Measurements from ENCODE around the gene GRM8.

The GRM8 gene

DNA sequence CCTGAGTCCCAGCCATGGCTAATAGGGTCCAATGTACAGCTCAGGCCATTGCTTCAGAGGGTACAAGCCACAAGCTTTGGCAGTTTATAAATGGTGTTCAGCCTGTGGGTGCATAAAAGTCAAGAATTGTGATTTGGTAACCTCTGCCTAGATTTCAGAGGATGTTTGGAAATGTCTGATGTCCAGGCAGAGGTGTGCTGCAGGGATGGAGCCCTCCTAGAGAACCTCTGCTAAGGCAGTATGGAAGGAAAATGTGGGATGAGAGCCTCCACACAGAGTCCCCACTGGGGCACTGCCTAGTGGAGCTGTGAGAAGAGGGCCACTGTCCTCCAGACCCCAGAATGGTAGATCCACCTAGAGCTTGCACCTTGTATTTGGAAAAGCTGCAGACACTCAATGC lies 779.9 kb downstream of the GRM8 start:
- H3K4me3 ChIP-seq (ENCODE audit: insufficient read length, low read depth), result no peak overlapping the region
- no peaks in the 10 kb centered on the region for H3K27me3 ChIP-seq (ENCODE audit: insufficient read depth, insufficient read length)

GRCh38 chr7:126462405-126462804 lies 790.3 kb downstream of the GRM8 start:
- no peaks in the 10 kb centered on the region for H3K36me3 ChIP-seq (ENCODE audit: insufficient read depth, insufficient read length, low read length)
- H3K4me3 ChIP-seq (ENCODE audit: insufficient read length, low read depth), result no peak overlapping the region
- TF ChIP-seq SUZ12 (IDR thresholded peaks at IDR 0.05; ENCODE audit: extremely low read depth, insufficient read depth, insufficient read length) (no peak), YY1 (IDR thresholded peaks at IDR 0.05; ENCODE audit: insufficient read depth, insufficient read length) (no peak), ZNF274 (IDR thresholded peaks at IDR 0.05; ENCODE audit: low read depth, low read length) (no peak)
- no peaks in the 10 kb centered on the region for H3K4me1 ChIP-seq (ENCODE audit: insufficient read depth, insufficient read length)
- no peak overlapping the region for H3K9ac ChIP-seq (ENCODE audit: insufficient read length, low read depth)
- no peak for DNase-seq (ENCODE audit: low read depth, low spot score)
- no peaks in the 10 kb centered on the region for H3K27me3 ChIP-seq (ENCODE audit: insufficient read depth, insufficient read length)
- H3K9me3 ChIP-seq (ENCODE audit: insufficient read depth, low read length), result no peaks in the 10 kb centered on the region

More for the DNA sequence above, 779.9 kb downstream of the GRM8 start:
- Histone ChIP-seq H3K9me3 (ENCODE audit: insufficient read depth, low read length) (peaks cover 9% of the 10 kb centered on the region; the same call in 1 of the 2 replicates), H3K4me1 (ENCODE audit: insufficient read depth, insufficient read length) (no peaks in the 10 kb centered on the region), H3K9ac (ENCODE audit: insufficient read length, low read depth) (no peak overlapping the region), H3K36me3 (ENCODE audit: insufficient read depth, insufficient read length, low read length) (no peaks in the 10 kb centered on the region)
- TF ChIP-seq YY1 (IDR thresholded peaks at IDR 0.05; ENCODE audit: insufficient read depth, insufficient read length) (no peak), ZNF274 (IDR thresholded peaks at IDR 0.05; ENCODE audit: low read depth, low read length) (no peak), SUZ12 (IDR thresholded peaks at IDR 0.05; ENCODE audit: extremely low read depth, insufficient read depth, insufficient read length) (no peak)
- DNase-seq (ENCODE audit: low read depth, low spot score), result no peak

DNA sequence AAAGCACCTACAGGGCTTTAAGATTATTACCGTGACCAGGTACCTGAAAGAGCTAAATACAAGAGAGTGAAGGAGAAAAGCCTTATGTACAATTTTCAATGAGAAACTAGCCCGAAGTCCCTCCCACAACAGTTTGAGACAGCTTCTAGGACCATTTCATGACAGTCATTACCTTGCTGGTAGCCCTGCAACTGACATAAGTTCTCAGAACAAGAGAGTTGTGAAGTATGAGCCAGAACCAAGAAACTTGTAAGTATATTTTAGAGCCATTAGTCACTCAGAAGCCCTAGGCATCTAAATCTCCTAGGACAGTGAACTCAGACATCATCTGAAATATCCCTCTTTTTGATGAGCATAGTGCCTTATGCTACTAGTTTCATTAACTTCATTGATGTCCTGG lies 792.1 kb downstream of the GRM8 start:
- no peaks in the 10 kb centered on the region for H3K4me1 ChIP-seq (ENCODE audit: insufficient read depth, insufficient read length)
- TF ChIP-seq SUZ12 (IDR thresholded peaks at IDR 0.05; ENCODE audit: extremely low read depth, insufficient read depth, insufficient read length) (no peak), ZNF274 (IDR thresholded peaks at IDR 0.05; ENCODE audit: low read depth, low read length) (no peak)
- no peak overlapping the region for H3K9ac ChIP-seq (ENCODE audit: insufficient read length, low read depth)
- no peak overlapping the region for H3K4me3 ChIP-seq (ENCODE audit: insufficient read length, low read depth)
- no peaks in the 10 kb centered on the region for H3K9me3 ChIP-seq (ENCODE audit: insufficient read depth, low read length)
- no peak for DNase-seq (ENCODE audit: low read depth, low spot score)
- no peaks in the 10 kb centered on the region for H3K36me3 ChIP-seq (ENCODE audit: insufficient read depth, insufficient read length, low read length)
- no peaks in the 10 kb centered on the region for H3K27me3 ChIP-seq (ENCODE audit: insufficient read depth, insufficient read length)

DNA sequence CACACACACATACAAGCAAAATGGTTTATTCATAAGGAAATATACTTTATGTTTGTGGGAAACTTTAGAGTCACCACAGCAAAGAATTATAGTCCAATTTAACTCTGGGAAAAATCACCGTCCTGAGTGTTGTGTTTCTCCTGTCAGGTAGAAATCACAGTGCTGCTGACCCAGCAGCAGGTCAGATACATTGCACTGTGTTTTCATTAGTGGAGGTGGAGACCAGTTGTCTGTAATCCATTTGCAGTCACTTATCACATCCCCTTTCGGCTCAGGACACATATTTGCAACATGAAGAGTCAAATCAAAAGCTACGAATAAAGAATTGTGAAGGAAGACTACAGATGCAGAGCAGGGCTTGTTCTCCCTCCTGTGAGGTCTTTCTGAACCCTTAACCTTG lies 799.6 kb downstream of the GRM8 start:
- Histone ChIP-seq H3K9me3 (ENCODE audit: insufficient read depth, low read length) (no peaks in the 10 kb centered on the region), H3K4me1 (ENCODE audit: insufficient read depth, insufficient read length) (no peaks in the 10 kb centered on the region)

GRCh38 chr7:126450269-126450671 lies 802.5 kb downstream of the GRM8 start:
- no peaks in the 10 kb centered on the region for H3K4me1 ChIP-seq (ENCODE audit: insufficient read depth, insufficient read length)
- no peaks in the 10 kb centered on the region for H3K27me3 ChIP-seq (ENCODE audit: insufficient read depth, insufficient read length)
- no peak overlapping the region for H3K9ac ChIP-seq (ENCODE audit: insufficient read length, low read depth)
- DNase-seq (ENCODE audit: low read depth, low spot score), result no peak
- no peaks in the 10 kb centered on the region for H3K36me3 ChIP-seq (ENCODE audit: insufficient read depth, insufficient read length, low read length)
- H3K4me3 ChIP-seq (ENCODE audit: insufficient read length, low read depth), result no peak overlapping the region
- H3K9me3 ChIP-seq (ENCODE audit: insufficient read depth, low read length), result no peaks in the 10 kb centered on the region
- TF ChIP-seq ZNF274 (IDR thresholded peaks at IDR 0.05; ENCODE audit: low read depth, low read length), result no peak
- no peak for TF ChIP-seq YY1 (IDR thresholded peaks at IDR 0.05; ENCODE audit: insufficient read depth, insufficient read length)
- TF ChIP-seq SUZ12 (IDR thresholded peaks at IDR 0.05; ENCODE audit: extremely low read depth, insufficient read depth, insufficient read length), result no peak

More for the DNA sequence above, 799.6 kb downstream of the GRM8 start:
- Histone ChIP-seq H3K27me3 (ENCODE audit: insufficient read depth, insufficient read length) (no peaks in the 10 kb centered on the region), H3K4me3 (ENCODE audit: insufficient read length, low read depth) (no peak overlapping the region), H3K36me3 (ENCODE audit: insufficient read depth, insufficient read length, low read length) (no peaks in the 10 kb centered on the region), H3K9ac (ENCODE audit: insufficient read length, low read depth) (no peak overlapping the region)
- no peak for DNase-seq (ENCODE audit: low read depth, low spot score)
- no peak for TF ChIP-seq ZNF274 (IDR thresholded peaks at IDR 0.05; ENCODE audit: low read depth, low read length)

- H3K4me3 ChIP-seq (ENCODE audit: insufficient read length, low read depth), result no peak overlapping the region
- no peaks in the 10 kb centered on the region for H3K9me3 ChIP-seq (ENCODE audit: insufficient read depth, low read length)
- TF ChIP-seq SUZ12 (IDR thresholded peaks at IDR 0.05; ENCODE audit: extremely low read depth, insufficient read depth, insufficient read length) (no peak), YY1 (IDR thresholded peaks at IDR 0.05; ENCODE audit: insufficient read depth, insufficient read length) (no peak), ZNF274 (IDR thresholded peaks at IDR 0.05; ENCODE audit: low read depth, low read length) (no peak)
- H3K9ac ChIP-seq (ENCODE audit: insufficient read length, low read depth), result no peak overlapping the region
- no peaks in the 10 kb centered on the region for H3K4me1 ChIP-seq (ENCODE audit: insufficient read depth, insufficient read length)
- H3K36me3 ChIP-seq (ENCODE audit: insufficient read depth, insufficient read length, low read length), result no peaks in the 10 kb centered on the region
- DNase-seq (ENCODE audit: low read depth, low spot score), result no peak
- no peaks in the 10 kb centered on the region for H3K27me3 ChIP-seq (ENCODE audit: insufficient read depth, insufficient read length)
Observed at GRCh38 chr7:126449611-126450268, 803.0 kb downstream of the GRM8 start.

DNA sequence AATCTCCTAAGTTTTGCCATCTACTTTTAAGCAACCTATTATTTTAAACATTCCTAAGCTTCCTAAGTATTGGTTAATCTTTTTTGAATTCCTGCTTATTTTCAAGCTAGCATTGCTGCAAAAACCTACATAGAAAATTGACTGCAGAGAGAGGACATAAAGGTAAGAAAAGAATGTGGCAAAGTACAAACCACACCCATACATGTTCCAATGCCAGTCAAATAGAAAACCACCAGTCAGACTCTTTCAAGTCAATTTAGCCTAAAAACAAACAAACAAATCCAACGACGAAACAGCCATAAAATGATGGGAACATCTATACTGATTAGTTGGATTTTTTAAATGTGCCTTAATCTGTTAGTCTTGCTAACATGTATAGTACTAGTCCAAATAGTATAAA lies 804.8 kb downstream of the GRM8 start:
- no peaks in the 10 kb centered on the region for H3K4me1 ChIP-seq (ENCODE audit: insufficient read depth, insufficient read length)
- no peak overlapping the region for H3K4me3 ChIP-seq (ENCODE audit: insufficient read length, low read depth)
- no peaks in the 10 kb centered on the region for H3K9me3 ChIP-seq (ENCODE audit: insufficient read depth, low read length)
- H3K36me3 ChIP-seq (ENCODE audit: insufficient read depth, insufficient read length, low read length), result no peaks in the 10 kb centered on the region
- DNase-seq (ENCODE audit: low read depth, low spot score), result no peak
- no peak overlapping the region for H3K9ac ChIP-seq (ENCODE audit: insufficient read length, low read depth)
- H3K27me3 ChIP-seq (ENCODE audit: insufficient read depth, insufficient read length), result no peaks in the 10 kb centered on the region
- TF ChIP-seq SUZ12 (IDR thresholded peaks at IDR 0.05; ENCODE audit: extremely low read depth, insufficient read depth, insufficient read length) (no peak), YY1 (IDR thresholded peaks at IDR 0.05; ENCODE audit: insufficient read depth, insufficient read length) (no peak), ZNF274 (IDR thresholded peaks at IDR 0.05; ENCODE audit: low read depth, low read length) (no peak)
